Measurements from ENCODE around the gene MAGEC3. TPM values are rescaled to one million over a fixed set of nuclear protein-coding genes. Genes with fewer than 3 reads are reported as not detected.

The MAGEC3 gene
- total RNA-seq, 1 donor from 2014 or later: not detected

- Mint-ChIP-seq H3K4me1 (no peaks in the 10 kb centered on the region), H3K4me3 (no peak overlapping the region), H3K36me3 (ENCODE audit: low read depth) (no peaks in the 10 kb centered on the region), H3K27ac (ENCODE audit: unreplicated experiment) (no peak overlapping the region), H3K27me3 (ENCODE audit: low read depth) (no peaks in the 10 kb centered on the region), H3K9me3 (peaks cover 4% of the 10 kb centered on the region)
- TF ChIP-seq, protein P1, sequence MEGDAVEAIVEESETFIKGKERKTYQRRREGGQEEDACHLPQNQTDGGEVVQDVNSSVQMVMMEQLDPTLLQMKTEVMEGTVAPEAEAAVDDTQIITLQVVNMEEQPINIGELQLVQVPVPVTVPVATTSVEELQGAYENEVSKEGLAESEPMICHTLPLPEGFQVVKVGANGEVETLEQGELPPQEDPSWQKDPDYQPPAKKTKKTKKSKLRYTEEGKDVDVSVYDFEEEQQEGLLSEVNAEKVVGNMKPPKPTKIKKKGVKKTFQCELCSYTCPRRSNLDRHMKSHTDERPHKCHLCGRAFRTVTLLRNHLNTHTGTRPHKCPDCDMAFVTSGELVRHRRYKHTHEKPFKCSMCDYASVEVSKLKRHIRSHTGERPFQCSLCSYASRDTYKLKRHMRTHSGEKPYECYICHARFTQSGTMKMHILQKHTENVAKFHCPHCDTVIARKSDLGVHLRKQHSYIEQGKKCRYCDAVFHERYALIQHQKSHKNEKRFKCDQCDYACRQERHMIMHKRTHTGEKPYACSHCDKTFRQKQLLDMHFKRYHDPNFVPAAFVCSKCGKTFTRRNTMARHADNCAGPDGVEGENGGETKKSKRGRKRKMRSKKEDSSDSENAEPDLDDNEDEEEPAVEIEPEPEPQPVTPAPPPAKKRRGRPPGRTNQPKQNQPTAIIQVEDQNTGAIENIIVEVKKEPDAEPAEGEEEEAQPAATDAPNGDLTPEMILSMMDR (conservative IDR thresholded peaks at IDR 0.05): no peak
- no peak for DNase-seq (ENCODE audit: low read depth, low spot score)
Observed at GRCh38 chrX:141941234-141941633, 103.1 kb downstream of the MAGEC3 start.

DNA sequence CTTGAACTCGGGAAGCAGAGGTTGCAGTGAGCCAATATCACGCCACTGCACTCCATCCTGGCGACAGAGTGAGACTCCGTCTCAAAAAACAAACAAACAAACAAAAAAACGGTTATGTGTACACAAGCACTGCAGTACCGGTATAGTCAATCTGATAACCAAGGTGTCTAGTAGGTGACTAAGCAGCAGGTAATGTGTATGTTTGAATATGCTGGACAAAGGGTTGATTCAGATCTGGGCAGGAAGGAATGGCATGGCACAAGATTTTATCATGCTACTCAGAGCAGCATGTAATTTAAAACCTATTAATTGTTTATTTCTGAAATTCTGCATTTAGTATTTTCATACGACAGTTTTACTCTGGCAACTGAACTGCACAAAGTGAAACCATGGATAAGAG, 107.3 kb downstream of the MAGEC3 start:
- no peak for DNase-seq (ENCODE audit: low read depth, low spot score)
- Mint-ChIP-seq H3K27me3 (ENCODE audit: low read depth) (no peaks in the 10 kb centered on the region), H3K9me3 (peaks cover 2% of the 10 kb centered on the region), H3K4me1 (no peaks in the 10 kb centered on the region), H3K27ac (ENCODE audit: unreplicated experiment) (no peak overlapping the region), H3K36me3 (ENCODE audit: low read depth) (no peaks in the 10 kb centered on the region), H3K4me3 (no peak overlapping the region)
- TF ChIP-seq, protein P1 (conservative IDR thresholded peaks at IDR 0.05): no peak

GRCh38 chrX:141947350-141947749, 109.2 kb downstream of the MAGEC3 start:
- H3K36me3 Mint-ChIP-seq (ENCODE audit: low read depth): no peaks in the 10 kb centered on the region
- TF ChIP-seq, protein P1 (conservative IDR thresholded peaks at IDR 0.05): no peak
- no peak for DNase-seq (ENCODE audit: low read depth, low spot score)
- no peaks in the 10 kb centered on the region for H3K27me3 Mint-ChIP-seq (ENCODE audit: low read depth)
- no peak overlapping the region for H3K27ac Mint-ChIP-seq (ENCODE audit: unreplicated experiment)
- H3K4me1 Mint-ChIP-seq: no peaks in the 10 kb centered on the region
- H3K9me3 Mint-ChIP-seq: peaks cover 2% of the 10 kb centered on the region
- H3K4me3 Mint-ChIP-seq: no peak overlapping the region

Other genes starting within 250 kb of the MAGEC3 start
- gene SPANXA2, start 248.6 kb upstream of the MAGEC3 start, total RNA-seq: not detected in 2 replicates
- gene SPANXD, start 139.6 kb upstream of the MAGEC3 start, total RNA-seq: not detected in 2 replicates
- gene MAGEC1, start 65.6 kb downstream of the MAGEC3 start, total RNA-seq: not detected in 2 replicates